HG02642 (cell line): ENCODE measurements around the gene EYS.
"Not testable (repeated sequence)": the region's sequence is repeated elsewhere in the genome, so short reads cannot be mapped to it uniquely, and the experiment has no call there.

Experiments
- ATAC-seq: cut with Tn5 transposase; IDR thresholded peaks from one replicate; pipeline ENCODE4 v1.9.1; 2021; ENCODE audit warnings: mild to moderate bottlenecking; ENCODE audit not compliant: unreplicated experiment, poor library complexity

EYS gene

DNA sequence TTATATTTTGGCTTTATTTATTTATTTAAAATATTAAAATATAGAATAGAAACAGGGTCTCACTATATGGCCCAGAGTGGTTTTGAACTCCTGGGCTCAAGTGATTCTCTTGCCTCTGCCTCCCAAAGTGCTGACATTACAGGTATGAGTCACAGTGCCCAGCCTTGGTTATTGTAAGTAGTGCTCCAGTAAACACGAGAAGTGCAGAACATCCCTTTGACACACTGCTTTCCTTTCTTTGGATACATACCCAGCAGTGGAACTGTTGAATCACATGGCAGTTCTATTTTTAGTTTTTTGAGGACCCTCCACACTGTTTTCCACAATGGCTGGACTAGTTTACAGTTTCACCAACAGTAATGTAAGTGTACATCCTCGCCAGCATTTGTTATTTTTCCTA is 1867.5 kb downstream of the EYS start:
- ATAC-seq, result no peak

DNA sequence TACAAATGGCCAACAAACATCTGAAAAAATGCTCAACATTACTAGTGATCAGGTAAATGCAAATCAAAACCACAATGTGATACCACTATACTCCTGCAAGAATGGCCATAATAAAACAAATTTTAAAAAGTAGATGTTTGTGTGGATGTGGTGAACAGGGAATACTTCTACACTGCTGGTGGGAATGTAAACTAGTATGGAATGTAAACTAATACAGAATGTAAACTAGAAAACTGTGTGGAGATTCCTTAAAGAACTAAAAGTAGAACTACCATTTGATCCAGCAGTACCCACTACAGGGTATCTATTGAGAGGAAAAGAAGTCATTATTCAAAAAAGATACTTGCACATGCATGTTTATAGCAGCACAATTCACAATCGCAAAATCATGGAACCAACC is 1878.3 kb downstream of the EYS start:
- not testable (repeated sequence) for ATAC-seq

DNA sequence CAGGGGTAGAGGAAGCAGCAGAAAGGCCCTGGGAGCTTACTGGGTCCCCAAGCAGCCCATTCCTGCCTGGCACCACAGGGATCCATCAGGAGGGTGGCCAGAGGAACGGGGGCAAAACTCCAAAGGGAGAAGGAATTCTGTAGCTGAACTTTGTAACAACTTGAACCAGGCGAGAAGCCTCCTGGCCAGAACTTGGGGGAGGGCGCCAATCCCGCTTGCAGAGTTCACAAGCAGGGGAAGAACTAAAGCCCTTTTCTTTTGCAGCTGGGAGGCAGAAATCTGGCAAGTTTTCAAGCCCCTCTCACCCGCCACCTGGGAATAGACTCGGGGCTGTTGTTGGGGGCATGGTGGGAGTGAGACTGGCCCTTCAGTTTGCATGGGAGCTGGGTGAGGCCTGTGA is 1882.3 kb downstream of the EYS start:
- no peak for ATAC-seq

DNA sequence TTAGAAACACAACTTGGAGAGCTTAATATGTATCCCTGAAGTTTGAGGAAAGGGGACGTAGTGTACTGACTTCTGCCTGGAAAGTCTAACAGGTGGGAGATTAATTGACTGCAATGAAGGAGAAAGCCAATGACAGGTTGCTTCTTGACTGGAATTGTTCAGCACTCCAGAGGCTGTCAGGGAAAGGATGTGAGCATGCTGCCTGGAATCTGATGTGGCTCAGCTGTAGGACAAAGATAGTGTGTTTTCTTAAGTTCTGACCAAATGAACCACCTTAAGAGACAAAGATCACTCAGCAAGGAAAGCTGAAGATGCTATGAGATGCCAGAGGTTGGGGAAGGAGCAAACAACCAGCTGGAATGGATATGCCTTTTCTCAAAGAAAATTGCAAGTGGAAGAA is 1885.6 kb downstream of the EYS start:
- ATAC-seq, result no peak

DNA sequence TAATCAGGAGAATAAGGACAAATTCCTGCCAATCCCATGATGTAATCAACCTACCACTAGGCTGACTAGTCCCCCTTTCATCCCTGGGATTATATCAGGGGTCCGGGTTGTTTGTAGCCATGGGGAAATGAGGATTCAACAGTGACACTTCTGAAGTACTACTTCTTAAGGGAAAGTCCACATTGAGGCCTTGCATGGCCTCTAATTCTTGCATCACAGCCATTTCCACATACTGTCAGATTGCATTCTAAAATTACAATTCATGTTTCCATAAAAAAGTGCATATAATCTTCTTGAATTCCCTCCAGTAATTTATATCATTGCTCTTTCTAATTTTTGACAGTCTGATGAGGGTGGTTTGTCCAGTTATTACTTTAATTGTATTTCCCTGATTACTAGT is 1887.2 kb downstream of the EYS start:
- no peak for ATAC-seq

DNA sequence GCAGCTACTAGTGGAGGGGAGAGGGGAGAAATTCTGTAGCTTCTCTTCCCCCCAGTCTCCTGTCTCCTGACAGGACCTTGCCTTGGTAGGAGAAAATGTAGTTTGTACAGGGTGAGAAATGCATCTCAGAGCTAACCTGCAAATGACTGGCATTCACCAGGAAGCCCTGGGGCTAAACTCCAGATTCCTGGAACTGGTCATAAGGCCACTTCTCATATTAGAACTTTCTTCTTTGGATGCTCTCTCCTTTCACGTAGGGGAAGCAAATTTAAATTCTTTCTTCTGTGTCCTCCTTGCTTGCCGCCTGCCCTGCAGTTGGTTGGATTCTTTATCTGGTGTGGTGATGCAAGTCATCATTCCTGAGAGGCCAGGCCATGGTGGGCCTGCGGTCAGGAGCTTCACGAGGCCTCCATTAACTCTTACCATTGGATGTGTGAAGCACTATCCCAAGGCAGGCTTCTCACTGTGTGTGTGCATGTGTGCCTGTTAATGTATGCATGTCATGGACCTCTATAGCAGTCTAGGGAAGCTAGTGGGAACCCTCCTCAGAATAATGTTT is 1889.5 kb downstream of the EYS start:
- ATAC-seq, result no peak

DNA sequence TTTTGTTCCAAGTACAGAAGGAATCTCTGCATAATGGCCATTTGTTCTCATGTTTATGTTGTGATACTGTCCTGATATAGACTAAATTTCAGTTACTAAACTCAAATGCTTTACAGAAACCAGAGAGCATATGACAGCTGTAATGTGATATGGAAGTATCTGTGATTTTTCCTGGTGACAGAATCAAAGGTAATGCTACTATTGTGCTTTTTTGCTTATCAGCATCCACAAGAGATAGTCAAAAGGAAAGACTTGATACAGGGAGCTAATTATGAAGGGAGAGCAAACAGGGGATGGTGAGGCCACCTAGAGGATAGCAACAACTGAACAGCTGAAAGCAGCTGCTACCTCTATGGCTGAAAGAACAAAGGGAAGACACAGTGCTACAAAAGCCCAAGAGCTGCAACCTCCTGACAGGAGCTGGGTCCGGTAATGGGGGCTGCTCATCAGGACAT is 1890.0 kb downstream of the EYS start:
- ATAC-seq, result no peak

DNA sequence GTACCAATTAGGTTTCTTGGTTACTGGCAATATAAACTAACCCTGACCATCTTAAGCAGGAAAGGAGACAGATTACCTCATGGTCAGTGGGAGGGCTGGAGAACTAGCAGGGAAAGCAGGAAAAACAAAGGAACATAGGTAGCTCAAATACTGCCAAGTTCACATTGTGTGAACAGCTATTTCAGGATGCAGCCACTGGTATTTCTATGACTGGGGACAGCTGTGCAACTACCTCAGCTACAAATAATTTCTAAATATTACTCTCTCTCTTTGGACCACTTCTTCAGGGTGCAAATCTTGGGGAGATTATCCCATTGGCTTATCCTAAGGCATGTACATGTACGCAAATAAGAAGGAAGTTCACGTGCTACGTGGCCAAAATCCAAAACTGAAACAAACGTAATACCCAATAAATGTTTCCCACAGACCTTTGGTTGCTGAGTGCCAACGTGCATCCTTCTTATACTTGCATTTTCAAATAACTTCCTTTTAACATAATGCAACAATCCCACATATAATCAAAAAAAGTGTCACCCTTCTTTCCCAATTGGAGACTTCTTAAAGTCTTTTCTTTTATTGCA is 1890.5 kb downstream of the EYS start:
- ATAC-seq, result no peak

DNA sequence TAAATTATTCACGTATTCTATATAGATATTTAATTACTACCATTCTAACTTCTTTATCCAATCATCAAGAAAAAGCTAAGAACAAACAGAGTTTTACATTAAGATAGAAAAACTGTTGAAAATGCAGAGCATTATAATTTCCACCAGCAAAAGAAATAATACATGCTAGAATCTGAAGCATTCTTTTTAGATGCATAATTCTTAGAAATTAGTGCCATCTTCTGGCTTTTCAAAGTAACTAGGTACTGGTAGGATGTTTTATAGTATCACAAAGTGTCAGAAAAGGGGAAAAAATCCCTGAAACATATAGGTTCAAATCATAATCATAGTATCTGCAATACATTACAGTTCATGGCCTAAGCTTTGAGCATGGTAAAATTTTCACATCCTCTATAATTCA is 1892.6 kb downstream of the EYS start:
- ATAC-seq, result no peak

DNA sequence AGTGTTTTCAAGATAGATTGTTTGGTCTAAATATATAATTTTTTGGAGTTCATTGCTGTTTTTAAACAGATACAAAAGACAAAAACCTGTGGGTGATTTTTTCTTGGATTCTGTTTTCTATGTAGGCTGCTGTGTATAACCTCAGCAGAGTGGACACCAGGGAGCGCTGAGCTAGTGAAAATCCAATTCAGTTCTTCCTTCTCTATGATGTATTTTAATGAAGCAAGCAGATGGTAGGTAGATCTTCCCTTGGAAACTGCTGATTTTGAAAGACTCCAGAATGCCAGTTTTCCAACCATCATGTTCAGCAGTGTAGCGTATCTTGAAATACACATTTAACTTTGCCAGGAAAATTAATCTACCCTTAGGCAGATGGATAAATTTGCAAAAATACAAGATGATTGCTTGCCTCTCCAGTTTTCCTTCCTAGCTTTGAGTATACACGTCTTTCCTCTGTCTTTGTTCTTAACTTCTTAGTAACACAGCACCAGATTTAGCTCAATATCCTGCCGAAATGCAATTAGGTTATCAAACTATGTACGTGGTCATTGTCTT is 1893.4 kb downstream of the EYS start:
- no peak for ATAC-seq

DNA sequence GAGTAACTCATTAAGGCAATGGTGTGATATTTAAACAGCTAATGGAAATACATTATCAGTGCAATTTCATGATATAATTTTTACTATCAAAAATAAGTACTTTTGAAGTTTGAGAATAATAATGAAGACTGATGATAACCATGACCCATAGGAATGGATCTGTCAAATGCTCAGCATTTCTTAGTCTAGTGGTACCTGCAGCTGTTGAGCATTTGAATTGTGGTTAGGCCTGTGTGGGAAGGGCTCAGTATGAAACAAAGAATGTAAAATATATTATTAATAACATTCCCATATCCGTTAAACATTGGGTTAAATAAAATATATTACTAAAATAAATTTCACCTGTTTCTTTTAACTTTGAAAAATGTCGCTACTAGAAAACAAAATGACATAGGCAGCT is 1898.5 kb downstream of the EYS start:
- ATAC-seq, result no peak

DNA sequence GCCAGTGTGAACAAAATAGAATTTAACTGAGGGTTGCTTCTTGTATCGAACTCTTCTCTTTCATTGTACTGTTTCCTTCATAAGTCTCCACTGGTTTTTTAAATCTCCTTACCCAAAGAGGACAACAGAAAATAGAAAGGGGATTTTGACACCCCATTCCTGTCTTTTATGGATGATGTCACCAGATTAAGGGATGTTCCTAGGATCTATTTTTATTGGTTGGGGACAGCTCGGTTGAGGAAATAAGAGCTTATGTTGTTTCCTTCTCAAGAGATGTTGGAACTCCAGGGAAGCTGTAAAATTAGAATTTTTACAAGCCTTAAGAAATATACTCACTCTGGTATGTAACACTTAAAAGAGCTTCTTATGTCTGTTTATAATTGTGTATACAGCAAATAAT is 1900.0 kb downstream of the EYS start:
- ATAC-seq, result no peak

DNA sequence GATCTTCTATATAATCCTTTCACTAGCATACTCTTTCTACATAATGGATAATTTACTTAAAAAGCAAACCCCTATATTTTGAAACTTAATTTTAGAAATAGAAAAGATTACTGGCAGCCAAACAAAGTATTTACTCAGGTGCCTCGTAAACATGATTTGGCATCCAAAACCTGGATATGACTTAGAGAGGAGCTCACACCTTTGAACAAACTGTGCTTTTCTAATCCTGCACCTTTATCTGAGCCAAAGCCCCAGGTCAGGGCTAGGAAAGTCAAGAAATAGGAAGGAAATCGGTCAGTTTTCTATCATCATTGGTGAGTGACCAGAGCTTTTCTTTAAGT is 1900.5 kb downstream of the EYS start:
- ATAC-seq, result no peak

DNA sequence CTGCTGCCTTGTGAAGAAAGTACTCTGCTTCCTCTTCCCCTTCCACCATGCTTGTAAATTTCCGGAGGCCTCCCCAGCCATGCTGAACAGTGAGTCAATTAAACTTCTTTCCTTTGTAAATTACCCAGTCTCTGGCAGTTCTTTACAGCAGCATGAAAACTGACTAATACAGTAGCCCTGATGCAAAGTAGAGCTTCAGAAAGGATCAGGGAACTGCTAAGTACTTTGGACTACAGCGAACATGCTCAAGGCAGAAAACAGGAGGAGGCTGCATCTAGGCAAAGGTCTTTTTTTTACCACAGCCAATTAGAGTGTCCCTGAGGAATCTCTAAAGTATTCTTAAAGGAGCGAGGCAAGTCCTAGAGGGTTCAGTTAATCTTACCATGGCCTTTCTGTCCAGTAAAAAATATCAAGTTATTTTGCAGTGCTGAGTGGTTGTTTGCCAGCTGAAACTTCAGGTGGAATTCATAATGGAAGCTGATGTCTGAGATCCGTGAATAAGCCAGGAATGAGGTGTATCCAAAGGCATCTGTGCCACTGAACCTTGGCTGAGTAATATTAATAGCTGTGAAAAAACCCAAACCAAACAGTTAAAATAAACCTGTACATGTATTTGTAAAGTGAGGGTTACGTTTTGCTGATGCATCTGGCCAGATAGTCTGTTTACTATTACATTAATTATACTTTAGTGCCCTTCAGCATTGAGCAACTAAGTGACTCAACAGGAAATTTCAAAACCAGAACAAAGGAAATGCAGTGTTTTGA is 1901.0 kb downstream of the EYS start:
- no peak for ATAC-seq

DNA sequence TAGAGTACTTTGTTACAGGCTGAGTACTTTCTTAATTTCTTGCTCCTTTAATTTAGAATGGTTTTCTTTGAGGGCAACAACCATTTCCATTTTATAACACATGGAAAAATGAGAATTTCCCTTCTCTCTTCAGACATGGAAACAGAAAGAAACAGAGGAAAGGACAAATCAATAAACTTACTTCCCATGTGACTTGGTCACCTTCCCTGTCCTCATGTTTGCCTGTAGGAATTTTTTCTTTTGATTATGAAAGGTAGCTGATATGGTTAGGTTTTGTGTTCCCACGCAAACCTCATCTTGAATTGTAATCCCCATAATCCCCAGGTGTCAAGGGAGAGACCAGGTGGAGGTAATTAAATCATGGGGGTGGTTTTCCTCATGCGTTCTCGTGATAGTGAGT is 1901.7 kb downstream of the EYS start:
- no peak for ATAC-seq

DNA sequence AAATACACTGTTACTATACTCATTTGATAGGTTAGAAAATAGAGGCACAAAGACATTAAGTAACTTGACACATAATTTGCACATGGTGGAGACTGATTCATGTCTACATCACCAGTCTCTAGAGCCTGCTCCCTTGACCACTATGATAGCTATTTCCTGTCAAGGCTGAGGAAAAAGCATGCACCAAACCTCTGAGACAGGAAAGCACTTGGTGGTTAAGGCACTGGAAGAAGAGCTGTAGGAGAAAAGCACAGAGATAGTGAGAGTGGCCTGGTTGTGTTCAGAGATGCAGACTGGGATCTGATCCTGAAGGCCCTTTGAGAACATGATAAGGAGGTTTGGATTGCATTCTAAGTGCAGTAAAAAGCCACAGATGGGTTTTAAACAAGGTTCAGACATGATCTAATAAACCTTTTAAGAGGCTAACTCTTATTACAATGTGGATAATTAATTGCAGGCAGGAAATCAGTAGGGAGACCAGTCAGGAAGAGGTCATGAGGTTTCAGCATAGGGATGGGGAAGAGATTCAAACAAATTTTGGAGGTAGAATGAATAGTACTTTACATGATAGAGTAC is 1902.6 kb downstream of the EYS start:
- ATAC-seq, result no peak

DNA sequence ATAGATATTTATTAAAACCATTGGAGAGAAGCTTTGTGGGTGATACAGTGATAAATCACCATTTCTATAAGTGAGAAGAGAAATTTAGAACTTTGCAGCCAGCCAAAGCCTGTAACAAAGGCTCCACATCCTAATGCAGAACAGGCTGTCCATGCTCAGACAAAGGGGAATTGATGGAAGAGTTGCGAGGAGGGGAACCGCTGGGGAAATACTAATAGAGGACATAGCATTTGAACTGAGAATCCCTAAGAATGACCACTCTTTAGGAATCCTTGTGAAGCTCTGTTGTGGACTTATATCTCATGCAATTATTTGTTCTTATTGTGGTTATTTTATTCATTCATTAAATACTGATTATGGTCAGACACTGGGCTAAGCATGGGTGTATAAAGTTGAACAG is 1903.7 kb downstream of the EYS start:
- no peak for ATAC-seq

DNA sequence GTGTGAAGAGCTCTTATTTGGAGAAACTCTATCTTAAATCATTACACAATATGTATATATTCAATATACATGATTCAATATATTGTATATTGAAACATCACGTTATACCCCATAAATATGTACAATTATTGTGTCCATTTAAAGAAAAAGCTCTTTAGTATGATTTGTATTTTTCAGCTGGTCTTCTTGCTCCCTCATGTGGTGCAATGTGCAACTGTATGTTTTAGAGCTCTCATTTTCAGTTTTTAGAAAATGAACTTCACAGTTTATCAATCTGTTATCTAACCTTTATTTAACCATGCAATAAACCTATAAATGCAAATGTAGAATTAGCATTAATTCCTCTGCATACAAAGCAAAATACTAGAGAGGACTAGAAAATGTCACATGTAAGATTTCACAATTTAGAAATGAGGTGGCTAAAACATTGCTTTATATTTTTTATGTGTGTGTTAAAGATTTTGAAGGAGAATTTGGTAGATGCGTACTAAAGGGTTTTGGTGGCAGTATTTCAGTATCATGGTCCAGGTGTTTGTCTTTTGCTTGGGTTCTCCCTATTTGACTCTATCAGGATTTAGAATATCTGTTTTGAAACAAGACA is 1904.3 kb downstream of the EYS start:
- no peak for ATAC-seq

DNA sequence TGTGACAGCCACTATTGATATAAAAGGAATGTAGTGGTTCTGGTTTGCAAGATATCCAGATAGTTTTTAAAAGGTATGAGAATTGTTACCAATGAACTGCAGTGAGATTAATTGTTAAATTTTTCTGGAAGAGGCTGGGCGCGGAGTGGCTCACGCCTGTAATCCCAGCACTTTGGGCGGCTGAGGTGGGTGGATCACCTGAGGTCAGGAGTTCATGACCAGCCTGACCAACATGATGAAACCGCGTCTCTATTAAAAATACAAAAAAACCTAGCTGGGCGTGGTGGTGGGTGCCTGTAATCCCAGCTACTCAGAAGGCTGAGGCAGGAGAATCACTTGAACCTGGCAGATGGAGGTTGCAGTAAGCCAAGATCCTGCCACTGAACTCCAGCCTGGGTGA is 1906.6 kb downstream of the EYS start:
- not testable (repeated sequence) for ATAC-seq

DNA sequence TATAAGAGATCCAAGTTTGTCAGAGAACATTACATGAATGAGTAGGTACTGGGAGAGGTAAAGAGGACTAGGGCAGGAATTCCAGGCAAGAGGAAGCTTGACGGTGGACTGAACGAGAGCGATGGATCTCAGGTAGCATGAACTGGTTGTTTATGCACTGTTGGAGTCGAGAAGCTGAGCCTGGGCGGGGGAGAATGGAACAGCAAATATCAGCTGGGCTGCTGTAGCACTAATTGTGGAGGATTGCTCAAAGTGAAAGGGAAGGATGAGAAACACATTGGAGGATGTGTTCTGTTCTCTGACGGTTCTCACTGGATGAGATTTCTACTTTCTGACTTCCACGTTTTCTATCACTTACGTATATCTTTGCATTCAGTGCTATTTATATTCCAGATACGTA is 1907.2 kb downstream of the EYS start:
- ATAC-seq, result no peak

DNA sequence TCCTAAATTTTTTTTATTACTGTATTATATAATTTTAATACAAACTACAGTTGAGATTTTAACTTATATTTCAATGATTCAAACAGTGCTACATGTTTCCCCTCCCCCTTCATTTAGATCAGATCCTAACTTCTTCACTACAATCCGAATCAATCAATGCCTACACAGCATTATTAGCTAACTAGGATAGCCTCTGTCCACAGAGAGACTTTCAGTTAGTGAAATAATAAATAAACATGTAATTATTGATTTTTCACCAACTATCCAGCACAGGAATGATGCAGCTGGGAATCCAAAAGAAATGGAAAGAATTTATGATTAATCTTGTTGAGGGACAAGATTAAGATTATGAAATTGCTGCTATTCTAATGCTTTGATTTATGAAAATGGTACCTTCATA is 1907.7 kb downstream of the EYS start:
- ATAC-seq, result no peak
